H9 (cell line): ENCODE measurements around the gene CHIT1. TPM values are rescaled to one million over a fixed set of nuclear protein-coding genes. Genes with fewer than 3 reads are reported as not detected.

Experiments used
- DNase-seq: peaks from one replicate; pipeline ENCODE4 v3.0.0-alpha.2; 2017
- H2AFZ ChIP-seq: one replicate; pipeline ENCODE4 v1.6.1; 2013; ENCODE audit warnings: mild to moderate bottlenecking, low read length, control low read depth, moderate library complexity
- H2AK5ac ChIP-seq: 2 replicates; pipeline ENCODE4 v1.6.1; 2013; ENCODE audit warnings: low read length, control low read depth, mixed read lengths; ENCODE audit not compliant: insufficient read length
- H2BK120ac ChIP-seq: one replicate; pipeline ENCODE4 v1.6.1; 2013; ENCODE audit warnings: low read depth, mild to moderate bottlenecking, low read length, control low read depth, inconsistent platforms; ENCODE audit not compliant: poor library complexity, severe bottlenecking
- H2BK12ac ChIP-seq: 2 replicates; pipeline ENCODE4 v1.6.1; 2013; ENCODE audit warnings: low read length, control low read depth, mixed read lengths, low read depth; ENCODE audit not compliant: insufficient read length
- H2BK15ac ChIP-seq: 2 replicates; pipeline ENCODE4 v1.6.1; 2013; ENCODE audit warnings: low read depth, low read length, control low read depth
- H2BK20ac ChIP-seq: one replicate; pipeline ENCODE4 v1.6.1; 2013; ENCODE audit warnings: low read depth, mild to moderate bottlenecking, low read length, control low read depth, inconsistent platforms; ENCODE audit not compliant: poor library complexity, severe bottlenecking
- H2BK5ac ChIP-seq: 2 replicates; pipeline ENCODE4 v1.6.1; 2013; ENCODE audit warnings: low read length, control low read depth, mixed read lengths; ENCODE audit not compliant: insufficient read length
- H3K14ac ChIP-seq: 2 replicates; pipeline ENCODE4 v1.6.1; 2013; ENCODE audit warnings: low read length, control low read depth; ENCODE audit not compliant: insufficient read depth
- H3K18ac ChIP-seq: 2 replicates; pipeline ENCODE4 v1.6.1; 2013; ENCODE audit warnings: low read depth, mild to moderate bottlenecking, mixed read lengths, low read length, control low read depth; ENCODE audit not compliant: insufficient read length
- H3K23ac ChIP-seq: 2 replicates; pipeline ENCODE4 v1.6.1; 2013; ENCODE audit warnings: low read length, control low read depth, mixed read lengths, low read depth; ENCODE audit not compliant: insufficient read length
- H3K23me2 ChIP-seq: 2 replicates; pipeline ENCODE4 v1.6.1; 2013; ENCODE audit warnings: low read depth, mild to moderate bottlenecking, mixed read lengths, low read length, control low read depth; ENCODE audit not compliant: insufficient read length, poor library complexity, severe bottlenecking
- H3K27ac ChIP-seq: 2 replicates; pipeline ENCODE4 v1.5.1; 2013; ENCODE audit warnings: low read length, control low read depth, mixed read lengths, low read depth; ENCODE audit not compliant: insufficient read length
- H3K27me3 ChIP-seq: 2 replicates; pipeline ENCODE4 v1.6.1; 2013; ENCODE audit warnings: low read length, control low read depth, inconsistent platforms; ENCODE audit not compliant: insufficient read depth
- H3K4ac ChIP-seq: 2 replicates; pipeline ENCODE4 v1.6.1; 2013; ENCODE audit warnings: low read depth, mild to moderate bottlenecking, control low read depth, inconsistent platforms, low read length, moderate library complexity
- H3K4me1 ChIP-seq: 2 replicates; pipeline ENCODE4 v1.6.1; 2013; ENCODE audit warnings: low read length, control low read depth, inconsistent platforms; ENCODE audit not compliant: insufficient read depth
- H3K4me2 ChIP-seq: 2 replicates; pipeline ENCODE4 v1.6.1; 2013; ENCODE audit warnings: low read length, control low read depth, mixed read lengths; ENCODE audit not compliant: insufficient read length, insufficient read depth
- H3K56ac ChIP-seq: 2 replicates; pipeline ENCODE4 v1.6.1; 2013; ENCODE audit warnings: low read depth, mild to moderate bottlenecking, mixed read lengths, low read length, control low read depth; ENCODE audit not compliant: insufficient read length
- H3K79me1 ChIP-seq: 2 replicates; pipeline ENCODE4 v1.6.1; 2013; ENCODE audit warnings: low read depth, mild to moderate bottlenecking, moderate library complexity, low read length, control low read depth, inconsistent platforms; ENCODE audit not compliant: insufficient read depth, poor library complexity, severe bottlenecking
- H3K79me2 ChIP-seq: 2 replicates; pipeline ENCODE4 v1.6.1; 2013; ENCODE audit warnings: low read length, control low read depth, inconsistent platforms; ENCODE audit not compliant: insufficient read depth
- H3K9ac ChIP-seq: 2 replicates; pipeline ENCODE4 v1.6.1; 2013; ENCODE audit warnings: low read length, control low read depth, mixed read lengths; ENCODE audit not compliant: insufficient read length; ENCODE audit errors: extremely low read depth
- H3K9me3 ChIP-seq: one replicate; pipeline ENCODE4 v1.6.1; 2013; ENCODE audit warnings: low read depth, low read length, inconsistent platforms; ENCODE audit not compliant: control insufficient read depth
- H3T11ph ChIP-seq: one replicate; pipeline ENCODE4 v1.6.1; 2013; ENCODE audit warnings: mild to moderate bottlenecking, low read length, control low read depth, inconsistent platforms
- H4K20me1 ChIP-seq: one replicate; pipeline ENCODE4 v1.6.1; 2013; ENCODE audit not compliant: control insufficient read depth, insufficient read length, insufficient read depth
- H4K5ac ChIP-seq: 2 replicates; pipeline ENCODE4 v1.6.1; 2013; ENCODE audit warnings: low read depth, mild to moderate bottlenecking, mixed read lengths, low read length, control low read depth; ENCODE audit not compliant: insufficient read length
- H4K8ac ChIP-seq: replicated peaks from 2 replicates; pipeline ENCODE4 v1.6.1; 2013; ENCODE audit warnings: low read length, control low read depth, mixed read lengths, low read depth; ENCODE audit not compliant: insufficient read length
- H4K91ac ChIP-seq: 2 replicates; pipeline ENCODE4 v1.6.1; 2013; ENCODE audit warnings: low read depth, mild to moderate bottlenecking, moderate library complexity, mixed read lengths, low read length, control low read depth; ENCODE audit not compliant: insufficient read length
- H3K27ac Mint-ChIP-seq, 3 experiments: 2 replicates in 2 of 3; 3 replicates in 1 of 3; pipeline ENCODE4 v1.8.0; 2020 to 2021; ENCODE audit warnings: mixed read lengths in 3 of 3, mild to moderate bottlenecking in 1 of 3, moderate library complexity in 1 of 3
- H3K27me3 Mint-ChIP-seq: 2 replicates; pipeline ENCODE4 v1.8.0; 2021; ENCODE audit warnings: low read depth, mild to moderate bottlenecking, moderate library complexity, mixed read lengths
- H3K36me3 Mint-ChIP-seq, 3 experiments: 2 replicates in 2 of 3; 3 replicates in 1 of 3; pipeline ENCODE4 v1.8.0; 2020 to 2021; ENCODE audit warnings: low read depth in 3 of 3, mixed read lengths in 3 of 3; ENCODE audit not compliant: insufficient read depth in 1 of 3
- H3K4me1 Mint-ChIP-seq, 2 experiments: 2 replicates each; pipeline ENCODE4 v1.8.0; 2020; ENCODE audit warnings: mixed read lengths in 2 of 2
- H3K4me3 Mint-ChIP-seq, 2 experiments: 2 replicates in 1 of 2; 3 replicates in 1 of 2; pipeline ENCODE4 v1.8.0; 2020 to 2021; ENCODE audit warnings: mild to moderate bottlenecking in 2 of 2, mixed read lengths in 2 of 2, moderate library complexity in 1 of 2
- H3K9me3 Mint-ChIP-seq, 2 experiments: 2 replicates in 1 of 2; 3 replicates in 1 of 2; pipeline ENCODE4 v1.8.0; 2020; ENCODE audit warnings: mild to moderate bottlenecking in 2 of 2, mixed read lengths in 2 of 2, moderate library complexity in 1 of 2
- WGBS: extraction: QIAGEN DNeasy Blood & Tissue Kit; methylation state at CpG from one replicate; pipeline ENCODE4 v1.1.7; 2013; ENCODE audit warnings: missing lambda C conversion rate, low lambda C conversion rate, mixed read lengths; ENCODE audit not compliant: insufficient read length; ENCODE audit errors: extremely low coverage; 5-methylcytosine and 5-hydroxymethylcytosine counted together
- total RNA-seq: library from RNA; stranded (reverse); gene quantifications from 2 replicates; pipeline ENCODE4 v1.2.1, GENCODE V29; 2021
- TF ChIP-seq, protein P1 (sequence below): fragments of 200-600 bp; sonication (generic); conservative IDR thresholded peaks from 3 replicates; pipeline ENCODE4 v1.8.0; 2021; ENCODE audit warnings: antibody characterized with exemption, mild to moderate bottlenecking

Gene CHIT1
- total RNA-seq, 1 experiment from 2014 or later, result not detected

DNA sequence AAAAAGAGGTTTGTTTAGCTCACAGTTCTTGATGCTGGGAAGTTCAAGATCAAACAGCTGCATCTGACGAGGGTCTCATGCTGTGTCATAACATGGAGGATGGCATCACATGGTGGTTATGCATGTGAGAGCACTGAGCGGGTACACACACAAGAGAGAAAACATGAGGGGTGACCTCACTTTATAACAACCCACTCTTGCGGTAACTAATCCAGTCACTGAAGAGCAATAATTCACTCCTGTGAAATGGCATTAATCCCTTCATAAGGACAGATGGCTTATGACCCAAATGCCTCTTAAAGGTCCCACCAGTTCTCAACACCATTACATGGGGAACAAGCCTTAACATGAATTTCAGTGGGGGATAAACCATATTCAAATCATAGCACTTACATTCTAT, 23.2 kb upstream of the CHIT1 start:
- Histone ChIP-seq H3T11ph (no peak overlapping the region), H3K4ac (no peak overlapping the region), H3K18ac (no peak overlapping the region), H2AFZ (no peak overlapping the region), H2AK5ac (no peak overlapping the region), H3K79me1 (no peaks in the 10 kb centered on the region), H3K14ac (no peak overlapping the region), H3K56ac (no peak overlapping the region), H2BK15ac (no peak overlapping the region), H3K4me1 (no peaks in the 10 kb centered on the region), H4K91ac (no peak overlapping the region), H2BK20ac (no peak overlapping the region), H3K23me2 (no peaks in the 10 kb centered on the region), H3K27ac (no peak overlapping the region), H4K5ac (no peak overlapping the region), H3K79me2 (peaks cover 2% of the 10 kb centered on the region; the same call in 1 of the 2 replicates), H4K8ac (no peak overlapping the region), H2BK5ac (no peak overlapping the region), H3K27me3 (no peaks in the 10 kb centered on the region), H3K9me3 (no peaks in the 10 kb centered on the region), H4K20me1 (no peaks in the 10 kb centered on the region), H3K4me2 (no peak overlapping the region), H2BK120ac (no peak overlapping the region), H3K9ac (no peak overlapping the region), H2BK12ac (no peak overlapping the region), H3K23ac (no peak overlapping the region)
- Mint-ChIP-seq H3K27me3 (peaks cover 55% of the 10 kb centered on the region), H3K4me1 (no peaks in the 10 kb centered on the region), H3K27ac (no peak overlapping the region), H3K4me3 (no peak overlapping the region), H3K36me3 (peaks cover 2 to 9% (median 7%) of the 10 kb centered on the region in 3 experiments; a peak in 3 of 7 replicates), H3K9me3 (peaks cover 16 to 21% of the 10 kb centered on the region in 2 experiments)
- DNase-seq, result no peak
- TF ChIP-seq, protein P1, sequence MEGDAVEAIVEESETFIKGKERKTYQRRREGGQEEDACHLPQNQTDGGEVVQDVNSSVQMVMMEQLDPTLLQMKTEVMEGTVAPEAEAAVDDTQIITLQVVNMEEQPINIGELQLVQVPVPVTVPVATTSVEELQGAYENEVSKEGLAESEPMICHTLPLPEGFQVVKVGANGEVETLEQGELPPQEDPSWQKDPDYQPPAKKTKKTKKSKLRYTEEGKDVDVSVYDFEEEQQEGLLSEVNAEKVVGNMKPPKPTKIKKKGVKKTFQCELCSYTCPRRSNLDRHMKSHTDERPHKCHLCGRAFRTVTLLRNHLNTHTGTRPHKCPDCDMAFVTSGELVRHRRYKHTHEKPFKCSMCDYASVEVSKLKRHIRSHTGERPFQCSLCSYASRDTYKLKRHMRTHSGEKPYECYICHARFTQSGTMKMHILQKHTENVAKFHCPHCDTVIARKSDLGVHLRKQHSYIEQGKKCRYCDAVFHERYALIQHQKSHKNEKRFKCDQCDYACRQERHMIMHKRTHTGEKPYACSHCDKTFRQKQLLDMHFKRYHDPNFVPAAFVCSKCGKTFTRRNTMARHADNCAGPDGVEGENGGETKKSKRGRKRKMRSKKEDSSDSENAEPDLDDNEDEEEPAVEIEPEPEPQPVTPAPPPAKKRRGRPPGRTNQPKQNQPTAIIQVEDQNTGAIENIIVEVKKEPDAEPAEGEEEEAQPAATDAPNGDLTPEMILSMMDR, result no peak
- WGBS, result no CpG with 5 or more reads among the region's 3 CpGs
